Measurements from ENCODE around the gene RNF11.

DNA sequence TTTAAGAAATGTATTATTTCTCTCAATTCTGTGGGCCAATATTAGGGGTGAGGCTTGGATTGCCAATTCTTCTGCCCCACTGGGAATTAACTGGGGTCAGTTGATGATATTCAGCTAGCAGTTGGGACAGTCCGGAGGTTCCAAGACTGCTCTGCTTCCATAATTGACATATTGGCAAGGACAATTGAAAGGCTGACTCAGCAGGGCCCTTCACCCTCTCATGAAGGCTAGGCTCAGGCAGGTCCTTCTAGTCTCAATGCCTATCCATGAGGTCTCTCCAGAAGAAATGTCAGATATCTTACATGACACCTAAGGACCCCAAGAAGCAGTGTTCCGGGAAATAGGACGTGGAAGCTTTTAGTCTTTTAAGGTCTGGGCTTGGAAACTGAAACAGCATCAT is 13.3 kb upstream of the RNF11 start:
- TF ChIP-seq, protein P1, sequence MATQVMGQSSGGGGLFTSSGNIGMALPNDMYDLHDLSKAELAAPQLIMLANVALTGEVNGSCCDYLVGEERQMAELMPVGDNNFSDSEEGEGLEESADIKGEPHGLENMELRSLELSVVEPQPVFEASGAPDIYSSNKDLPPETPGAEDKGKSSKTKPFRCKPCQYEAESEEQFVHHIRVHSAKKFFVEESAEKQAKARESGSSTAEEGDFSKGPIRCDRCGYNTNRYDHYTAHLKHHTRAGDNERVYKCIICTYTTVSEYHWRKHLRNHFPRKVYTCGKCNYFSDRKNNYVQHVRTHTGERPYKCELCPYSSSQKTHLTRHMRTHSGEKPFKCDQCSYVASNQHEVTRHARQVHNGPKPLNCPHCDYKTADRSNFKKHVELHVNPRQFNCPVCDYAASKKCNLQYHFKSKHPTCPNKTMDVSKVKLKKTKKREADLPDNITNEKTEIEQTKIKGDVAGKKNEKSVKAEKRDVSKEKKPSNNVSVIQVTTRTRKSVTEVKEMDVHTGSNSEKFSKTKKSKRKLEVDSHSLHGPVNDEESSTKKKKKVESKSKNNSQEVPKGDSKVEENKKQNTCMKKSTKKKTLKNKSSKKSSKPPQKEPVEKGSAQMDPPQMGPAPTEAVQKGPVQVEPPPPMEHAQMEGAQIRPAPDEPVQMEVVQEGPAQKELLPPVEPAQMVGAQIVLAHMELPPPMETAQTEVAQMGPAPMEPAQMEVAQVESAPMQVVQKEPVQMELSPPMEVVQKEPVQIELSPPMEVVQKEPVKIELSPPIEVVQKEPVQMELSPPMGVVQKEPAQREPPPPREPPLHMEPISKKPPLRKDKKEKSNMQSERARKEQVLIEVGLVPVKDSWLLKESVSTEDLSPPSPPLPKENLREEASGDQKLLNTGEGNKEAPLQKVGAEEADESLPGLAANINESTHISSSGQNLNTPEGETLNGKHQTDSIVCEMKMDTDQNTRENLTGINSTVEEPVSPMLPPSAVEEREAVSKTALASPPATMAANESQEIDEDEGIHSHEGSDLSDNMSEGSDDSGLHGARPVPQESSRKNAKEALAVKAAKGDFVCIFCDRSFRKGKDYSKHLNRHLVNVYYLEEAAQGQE (IDR thresholded peaks at IDR 0.05; ENCODE audit: insufficient replicate concordance, low read depth) = no peak
- TF ChIP-seq, protein P2, sequence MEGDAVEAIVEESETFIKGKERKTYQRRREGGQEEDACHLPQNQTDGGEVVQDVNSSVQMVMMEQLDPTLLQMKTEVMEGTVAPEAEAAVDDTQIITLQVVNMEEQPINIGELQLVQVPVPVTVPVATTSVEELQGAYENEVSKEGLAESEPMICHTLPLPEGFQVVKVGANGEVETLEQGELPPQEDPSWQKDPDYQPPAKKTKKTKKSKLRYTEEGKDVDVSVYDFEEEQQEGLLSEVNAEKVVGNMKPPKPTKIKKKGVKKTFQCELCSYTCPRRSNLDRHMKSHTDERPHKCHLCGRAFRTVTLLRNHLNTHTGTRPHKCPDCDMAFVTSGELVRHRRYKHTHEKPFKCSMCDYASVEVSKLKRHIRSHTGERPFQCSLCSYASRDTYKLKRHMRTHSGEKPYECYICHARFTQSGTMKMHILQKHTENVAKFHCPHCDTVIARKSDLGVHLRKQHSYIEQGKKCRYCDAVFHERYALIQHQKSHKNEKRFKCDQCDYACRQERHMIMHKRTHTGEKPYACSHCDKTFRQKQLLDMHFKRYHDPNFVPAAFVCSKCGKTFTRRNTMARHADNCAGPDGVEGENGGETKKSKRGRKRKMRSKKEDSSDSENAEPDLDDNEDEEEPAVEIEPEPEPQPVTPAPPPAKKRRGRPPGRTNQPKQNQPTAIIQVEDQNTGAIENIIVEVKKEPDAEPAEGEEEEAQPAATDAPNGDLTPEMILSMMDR (IDR thresholded peaks at IDR 0.05; ENCODE audit: insufficient read depth, low read length) = no peak

Data from HL-60 (cell line).